T follicular helper cell (primary cell): ENCODE measurements around the gene CAPN9.

ENCODE experiments used
- DNase-seq: peaks from one replicate; pipeline ENCODE4 v3.0.0-alpha.2; 2020; ENCODE audit warnings: low read depth

CAPN9 gene

GRCh38 chr1:230768903-230769570, 21.8 kb downstream of the CAPN9 start:
- no peak for DNase-seq

- no peak for DNase-seq
These were observed 23.1 kb downstream of the CAPN9 start for GRCh38 chr1:230770317-230770716.

- DNase-seq: no peak
These were observed 24.7 kb downstream of the CAPN9 start for GRCh38 chr1:230771773-230772354.

- DNase-seq: no peak
These were observed 25.5 kb downstream of the CAPN9 start for GRCh38 chr1:230772457-230773395.

GRCh38 chr1:230773396-230774033, 26.3 kb downstream of the CAPN9 start:
- DNase-seq: no peak

GRCh38 chr1:230778916-230779590, 31.9 kb downstream of the CAPN9 start:
- DNase-seq: no peak

GRCh38 chr1:230781131-230781530, 33.9 kb downstream of the CAPN9 start:
- no peak for DNase-seq

- no peak for DNase-seq
These were observed 34.4 kb downstream of the CAPN9 start for GRCh38 chr1:230781594-230781993.

- no peak for DNase-seq
These were observed 37.0 kb downstream of the CAPN9 start for GRCh38 chr1:230784163-230784562.

- DNase-seq: no peak
These were observed 38.6 kb downstream of the CAPN9 start for GRCh38 chr1:230785636-230786384.

GRCh38 chr1:230786385-230786753, 39.2 kb downstream of the CAPN9 start:
- DNase-seq: no peak

- no peak for DNase-seq
These were observed 40.3 kb downstream of the CAPN9 start for GRCh38 chr1:230787471-230787870.

GRCh38 chr1:230788561-230789275, 41.5 kb downstream of the CAPN9 start:
- no peak for DNase-seq

- no peak for DNase-seq
These were observed 42.8 kb downstream of the CAPN9 start for GRCh38 chr1:230790026-230790425.

- no peak for DNase-seq
These were observed 44.9 kb downstream of the CAPN9 start for GRCh38 chr1:230791986-230792564.

- DNase-seq: no peak
These were observed 45.7 kb downstream of the CAPN9 start for GRCh38 chr1:230792691-230793462.

GRCh38 chr1:230793463-230793745, 46.2 kb downstream of the CAPN9 start:
- no peak for DNase-seq

- DNase-seq: no peak
These were observed 47.2 kb downstream of the CAPN9 start for GRCh38 chr1:230794431-230794830.

- DNase-seq: no peak
These were observed 47.9 kb downstream of the CAPN9 start for GRCh38 chr1:230794871-230795605.
